ENCODE results near the gene YBX3. TPM values are rescaled to one million over a fixed set of nuclear protein-coding genes. Genes with fewer than 3 reads are reported as not detected.

The YBX3 gene
- total RNA-seq, 2 donors from 2014 or later = 147 to 210 TPM

GRCh38 chr12:10736463-10736862 is 13.3 kb upstream of the YBX3 start:
- ATAC-seq (no peak), DNase-seq (ENCODE audit: low spot score) (no peak)
- Mint-ChIP-seq H3K27ac (no peak overlapping the region), H3K4me3 (no peak overlapping the region), H3K36me3 (no peaks in the 10 kb centered on the region), H3K27me3 (peaks cover 13 to 23% of the 10 kb centered on the region in 2 donors), H3K9me3 (no peaks in the 10 kb centered on the region), H3K4me1 (ENCODE audit: low read depth in 2 of 2) (peaks cover 6% of the 10 kb centered on the region in 2 donors)

- H3K4me1 Mint-ChIP-seq (ENCODE audit: low read depth in 2 of 2) = peaks cover 2 to 8% of the 10 kb centered on the region in 2 donors
- no peaks in the 10 kb centered on the region for H3K9me3 Mint-ChIP-seq
- no peak for DNase-seq (ENCODE audit: low spot score)
- H3K27me3 Mint-ChIP-seq = peaks cover 8 to 19% of the 10 kb centered on the region in 2 donors
- H3K27ac Mint-ChIP-seq = no peak overlapping the region
- no peaks in the 10 kb centered on the region for H3K36me3 Mint-ChIP-seq
- ATAC-seq = no peak
- no peak overlapping the region for H3K4me3 Mint-ChIP-seq
Observed at GRCh38 chr12:10735428-10735827, 12.3 kb upstream of the YBX3 start.

GRCh38 chr12:10732549-10732948 is 9.4 kb upstream of the YBX3 start:
- no peaks in the 10 kb centered on the region for H3K9me3 Mint-ChIP-seq
- no peak overlapping the region for H3K27ac Mint-ChIP-seq
- H3K4me1 Mint-ChIP-seq (ENCODE audit: low read depth in 2 of 2) = peaks cover 0 to 8% of the 10 kb centered on the region in 2 donors
- no peak for DNase-seq (ENCODE audit: low spot score)
- H3K27me3 Mint-ChIP-seq = peaks cover 16 to 24% of the 10 kb centered on the region in 2 donors
- ATAC-seq = no peak
- no peak overlapping the region for H3K4me3 Mint-ChIP-seq
- H3K36me3 Mint-ChIP-seq = no peaks in the 10 kb centered on the region

GRCh38 chr12:10732066-10732465 is 8.9 kb upstream of the YBX3 start:
- peaks cover 0 to 8% of the 10 kb centered on the region in 2 donors for H3K4me1 Mint-ChIP-seq (ENCODE audit: low read depth in 2 of 2)
- peaks cover 16 to 27% of the 10 kb centered on the region in 2 donors for H3K27me3 Mint-ChIP-seq
- H3K9me3 Mint-ChIP-seq = no peaks in the 10 kb centered on the region
- no peak for ATAC-seq
- H3K4me3 Mint-ChIP-seq = no peak overlapping the region
- H3K27ac Mint-ChIP-seq = no peak overlapping the region
- H3K36me3 Mint-ChIP-seq = no peaks in the 10 kb centered on the region
- DNase-seq (ENCODE audit: low spot score) = no peak

GRCh38 chr12:10730559-10730958 is 7.4 kb upstream of the YBX3 start:
- Mint-ChIP-seq H3K4me1 (ENCODE audit: low read depth in 2 of 2) (peaks cover 0 to 8% of the 10 kb centered on the region in 2 donors), H3K9me3 (no peaks in the 10 kb centered on the region), H3K4me3 (no peak overlapping the region), H3K27me3 (peaks cover 25 to 31% of the 10 kb centered on the region in 2 donors), H3K36me3 (no peaks in the 10 kb centered on the region), H3K27ac (no peak overlapping the region)
- DNase-seq (ENCODE audit: low spot score) (no peak), ATAC-seq (no peak)

- ATAC-seq (no peak), DNase-seq (ENCODE audit: low spot score) (no peak)
- Mint-ChIP-seq H3K4me1 (ENCODE audit: low read depth in 2 of 2) (peaks cover 8 to 10% of the 10 kb centered on the region in 2 donors), H3K27me3 (peaks cover 16 to 28% of the 10 kb centered on the region in 2 donors), H3K4me3 (no peak overlapping the region), H3K36me3 (no peaks in the 10 kb centered on the region), H3K9me3 (no peaks in the 10 kb centered on the region), H3K27ac (no peak overlapping the region)
Observed at GRCh38 chr12:10728091-10728490, 5.0 kb upstream of the YBX3 start.

- H3K4me3 Mint-ChIP-seq = no peak overlapping the region
- ATAC-seq (no peak), DNase-seq (ENCODE audit: low spot score) (no peak)
- peaks cover 21 to 28% of the 10 kb centered on the region in 2 donors for H3K27me3 Mint-ChIP-seq
- peaks cover 5% of the 10 kb centered on the region for H3K36me3 Mint-ChIP-seq
- no peak overlapping the region for H3K27ac Mint-ChIP-seq
- H3K9me3 Mint-ChIP-seq = no peaks in the 10 kb centered on the region
- peaks cover 14 to 16% of the 10 kb centered on the region in 2 donors for H3K4me1 Mint-ChIP-seq (ENCODE audit: low read depth in 2 of 2)
Observed at GRCh38 chr12:10726945-10727344, 3.8 kb upstream of the YBX3 start.

GRCh38 chr12:10725003-10725402 is 1.9 kb upstream of the YBX3 start:
- no peaks in the 10 kb centered on the region for H3K9me3 Mint-ChIP-seq
- peaks cover 25 to 31% of the 10 kb centered on the region in 2 donors for H3K27me3 Mint-ChIP-seq
- no peak overlapping the region for H3K27ac Mint-ChIP-seq
- peaks cover 8% of the 10 kb centered on the region for H3K36me3 Mint-ChIP-seq
- H3K4me3 Mint-ChIP-seq = no peak overlapping the region
- no peak for ATAC-seq
- DNase-seq (ENCODE audit: low spot score) = no peak
- peaks cover 18 to 27% of the 10 kb centered on the region in 2 donors for H3K4me1 Mint-ChIP-seq (ENCODE audit: low read depth in 2 of 2)

GRCh38 chr12:10722502-10722904 is 620 bp downstream of the YBX3 start:
- no peaks in the 10 kb centered on the region for H3K9me3 Mint-ChIP-seq
- DNase-seq (ENCODE audit: low spot score) (peak; percentile 66), ATAC-seq (peak; percentile 86 to 87)
- H3K4me1 Mint-ChIP-seq (ENCODE audit: low read depth in 2 of 2) = peaks cover 18 to 27% of the 10 kb centered on the region in 2 donors
- H3K36me3 Mint-ChIP-seq = peaks cover 8% of the 10 kb centered on the region
- peak overlapping the region; percentile 91 for H3K4me3 Mint-ChIP-seq
- H3K27me3 Mint-ChIP-seq = peaks cover 17 to 31% of the 10 kb centered on the region in 2 donors
- H3K27ac Mint-ChIP-seq = peak overlapping the region; percentile 92 to 94

GRCh38 chr12:10721651-10722501 is 1.2 kb downstream of the YBX3 start:
- peak overlapping the region; percentile 92 to 94 for H3K27ac Mint-ChIP-seq
- DNase-seq (ENCODE audit: low spot score) (peak; percentile 65), ATAC-seq (peak; percentile 64 to 69)
- peak overlapping the region; percentile 91 for H3K4me3 Mint-ChIP-seq
- H3K36me3 Mint-ChIP-seq = peaks cover 8% of the 10 kb centered on the region
- no peaks in the 10 kb centered on the region for H3K9me3 Mint-ChIP-seq
- H3K4me1 Mint-ChIP-seq (ENCODE audit: low read depth in 2 of 2) = peaks cover 18 to 27% of the 10 kb centered on the region in 2 donors
- peaks cover 17 to 30% of the 10 kb centered on the region in 2 donors for H3K27me3 Mint-ChIP-seq

GRCh38 chr12:10720974-10721650 is 2.0 kb downstream of the YBX3 start:
- H3K27me3 Mint-ChIP-seq = peaks cover 13 to 32% of the 10 kb centered on the region in 2 donors
- H3K4me3 Mint-ChIP-seq = peak overlapping the region; percentile 91
- H3K36me3 Mint-ChIP-seq = peaks cover 8% of the 10 kb centered on the region
- no peaks in the 10 kb centered on the region for H3K9me3 Mint-ChIP-seq
- peak overlapping the region; percentile 92 to 94 for H3K27ac Mint-ChIP-seq
- H3K4me1 Mint-ChIP-seq (ENCODE audit: low read depth in 2 of 2) = peaks cover 18 to 27% of the 10 kb centered on the region in 2 donors
- DNase-seq (ENCODE audit: low spot score) (no peak), ATAC-seq (no peak)

GRCh38 chr12:10719482-10719881 is 3.6 kb downstream of the YBX3 start:
- Mint-ChIP-seq H3K4me1 (ENCODE audit: low read depth in 2 of 2) (peaks cover 23 to 32% of the 10 kb centered on the region in 2 donors), H3K27me3 (peaks cover 17 to 32% of the 10 kb centered on the region in 2 donors)
- no peak for ATAC-seq

GRCh38 chr12:10718279-10718821 is 4.8 kb downstream of the YBX3 start:
- H3K27me3 Mint-ChIP-seq = peaks cover 17 to 31% of the 10 kb centered on the region in 2 donors
- no peak overlapping the region for H3K27ac Mint-ChIP-seq
- peaks cover 23% of the 10 kb centered on the region for H3K36me3 Mint-ChIP-seq
- DNase-seq (ENCODE audit: low spot score) (no peak), ATAC-seq (no peak)
- no peak overlapping the region for H3K4me3 Mint-ChIP-seq
- H3K9me3 Mint-ChIP-seq = no peaks in the 10 kb centered on the region
- H3K4me1 Mint-ChIP-seq (ENCODE audit: low read depth in 2 of 2) = peaks cover 20 to 23% of the 10 kb centered on the region in 2 donors

More at GRCh38 chr12:10719482-10719881, 3.6 kb downstream of the YBX3 start:
- no peaks in the 10 kb centered on the region for H3K9me3 Mint-ChIP-seq
- H3K36me3 Mint-ChIP-seq = peaks cover 16% of the 10 kb centered on the region
- no peak overlapping the region for H3K27ac Mint-ChIP-seq
- H3K4me3 Mint-ChIP-seq = no peak overlapping the region
- no peak for DNase-seq (ENCODE audit: low spot score)

All from natural killer cell treated with Interleukin-12 subunit alpha and Interleukin-12 subunit beta and Interleukin-15 and Interleukin-18, amount 100 ng/mL, for 72 hours (primary cell).